Esophagus squamous epithelium (tissue), 5 donors: ENCODE results near the gene ENTPD1. TPM values are rescaled to one million over a fixed set of nuclear protein-coding genes. Genes with fewer than 3 reads are reported as not detected.
"Not testable (repeated sequence)": the region's sequence is repeated elsewhere in the genome, so short reads cannot be mapped to it uniquely, and the experiment has no call there.

Source experiments
- DNase-seq: peaks from one replicate; lab custom pipeline; 2025; lab: John Stamatoyannopoulos, UW
- H3K27ac ChIP-seq, 4 donors: fragments of 200-600 bp; sonication (generic); one replicate each; pipeline ENCODE4 v1.5.1; 2016 to 2019; ENCODE audit warnings: mild to moderate bottlenecking in 1 of 4
- H3K27me3 ChIP-seq, 4 donors: fragments of 200-600 bp; sonication (generic); 1 replicate in 3 of 4; 2 replicates in 1 of 4; pipeline versions ENCODE4 v1.5.1 to v1.6.0; 2017 to 2021; ENCODE audit warnings: antibody characterized with exemption in 1 of 4
- H3K36me3 ChIP-seq, 3 donors: fragments of 200-600 bp; sonication (generic); one replicate each; pipeline ENCODE4 v1.5.1; 2016 to 2019
- H3K4me1 ChIP-seq, 3 donors: fragments of 200-600 bp; sonication (generic); one replicate each; pipeline ENCODE4 v1.5.1; 2017 to 2019
- H3K4me3 ChIP-seq, 4 donors: fragments of 200-600 bp; sonication (generic); 1 replicate in 3 of 4; 2 replicates in 1 of 4; pipeline ENCODE4 v1.5.1; 2016 to 2019; ENCODE audit warnings: mild to moderate bottlenecking in 2 of 4, moderate library complexity in 1 of 4
- H3K9me3 ChIP-seq, 3 donors: fragments of 200-600 bp; sonication (generic); one replicate each; pipeline ENCODE4 v1.5.1; 2016 to 2019
- POLR2A ChIP-seq, 4 donors: fragments of 450-650 bp; IDR thresholded peaks; one replicate each; pipeline ENCODE4 v1.6.1; 2017; ENCODE audit warnings: antibody characterized with exemption in 4 of 4, mild to moderate bottlenecking in 4 of 4, moderate library complexity in 3 of 4
- WGBS, 2 donors: methylation state at CpG; one replicate each; pipeline ENCODE4 v1.1.5; 2018; 5-methylcytosine and 5-hydroxymethylcytosine counted together
- intact Hi-C: fragments of 100-400 bp; cut with DNase I; formaldehyde crosslinking; loops from one replicate; pipeline ENCODE4 v1.15.0; 2022
- total RNA-seq, 4 donors: library from RNA; depleted of rRNA; stranded (reverse); fragments of >200 nt; gene quantifications; one replicate each; pipeline ENCODE4 v1.1.0, GENCODE V29; 2016
- TF ChIP-seq, protein P1 (sequence below), 6 experiments: fragments of 450-650 bp in 4 of 6; fragments of 200-600 bp in 2 of 6; sonication (generic) in 2 of 6; IDR thresholded peaks; one replicate each; pipeline ENCODE4 v1.5.1; 2016 to 2019; ENCODE audit warnings: antibody characterized with exemption in 6 of 6, mild to moderate bottlenecking in 4 of 6, moderate library complexity in 4 of 6
- donor health status: DM: yes; HTN: yes; CAD: no.

Gene ENTPD1
- total RNA-seq, 4 donors from 2014 or later, result 7.7 to 34.5 (median 10.1) TPM

DNA sequence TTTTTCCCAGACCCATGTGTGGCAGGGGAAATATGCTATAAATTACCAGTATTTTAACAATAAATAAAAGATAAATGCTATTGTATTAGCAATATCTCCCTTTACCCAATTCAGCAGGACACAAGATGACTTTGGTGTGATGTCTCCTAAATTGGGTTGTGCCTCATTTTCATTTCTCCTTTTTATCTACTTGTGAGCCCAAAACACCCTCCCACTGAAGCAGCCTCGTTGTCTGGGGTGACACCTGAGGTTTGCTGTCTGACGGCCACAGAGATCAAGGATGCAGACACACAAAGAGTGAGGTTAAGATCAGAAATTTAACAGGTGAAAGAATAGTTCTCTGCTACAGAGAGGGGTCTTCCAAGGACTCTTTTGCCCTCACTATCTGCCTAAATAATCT, 124.7 kb downstream of the ENTPD1 start:
- H3K27ac ChIP-seq, result peak overlapping the region in 1 of 4 donors; percentile 1
- 63 to 68% methylated on average over 2 of the region's 2 CpGs for WGBS, 2 donors
- H3K27me3 ChIP-seq, result no peaks in the 10 kb centered on the region
- no peaks in the 10 kb centered on the region for H3K4me1 ChIP-seq
- no peak overlapping the region for H3K4me3 ChIP-seq
- H3K9me3 ChIP-seq, result no peaks in the 10 kb centered on the region
- DNase-seq, result no peak
- no peak for TF ChIP-seq POLR2A (IDR thresholded peaks at IDR 0.05)
- TF ChIP-seq, protein P1, sequence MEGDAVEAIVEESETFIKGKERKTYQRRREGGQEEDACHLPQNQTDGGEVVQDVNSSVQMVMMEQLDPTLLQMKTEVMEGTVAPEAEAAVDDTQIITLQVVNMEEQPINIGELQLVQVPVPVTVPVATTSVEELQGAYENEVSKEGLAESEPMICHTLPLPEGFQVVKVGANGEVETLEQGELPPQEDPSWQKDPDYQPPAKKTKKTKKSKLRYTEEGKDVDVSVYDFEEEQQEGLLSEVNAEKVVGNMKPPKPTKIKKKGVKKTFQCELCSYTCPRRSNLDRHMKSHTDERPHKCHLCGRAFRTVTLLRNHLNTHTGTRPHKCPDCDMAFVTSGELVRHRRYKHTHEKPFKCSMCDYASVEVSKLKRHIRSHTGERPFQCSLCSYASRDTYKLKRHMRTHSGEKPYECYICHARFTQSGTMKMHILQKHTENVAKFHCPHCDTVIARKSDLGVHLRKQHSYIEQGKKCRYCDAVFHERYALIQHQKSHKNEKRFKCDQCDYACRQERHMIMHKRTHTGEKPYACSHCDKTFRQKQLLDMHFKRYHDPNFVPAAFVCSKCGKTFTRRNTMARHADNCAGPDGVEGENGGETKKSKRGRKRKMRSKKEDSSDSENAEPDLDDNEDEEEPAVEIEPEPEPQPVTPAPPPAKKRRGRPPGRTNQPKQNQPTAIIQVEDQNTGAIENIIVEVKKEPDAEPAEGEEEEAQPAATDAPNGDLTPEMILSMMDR (IDR thresholded peaks at IDR 0.05), result no peak
- intact Hi-C loops, result no loop called here
- H3K36me3 ChIP-seq, result peaks cover 0 to 8% (median 0%) of the 10 kb centered on the region in 3 donors

DNA sequence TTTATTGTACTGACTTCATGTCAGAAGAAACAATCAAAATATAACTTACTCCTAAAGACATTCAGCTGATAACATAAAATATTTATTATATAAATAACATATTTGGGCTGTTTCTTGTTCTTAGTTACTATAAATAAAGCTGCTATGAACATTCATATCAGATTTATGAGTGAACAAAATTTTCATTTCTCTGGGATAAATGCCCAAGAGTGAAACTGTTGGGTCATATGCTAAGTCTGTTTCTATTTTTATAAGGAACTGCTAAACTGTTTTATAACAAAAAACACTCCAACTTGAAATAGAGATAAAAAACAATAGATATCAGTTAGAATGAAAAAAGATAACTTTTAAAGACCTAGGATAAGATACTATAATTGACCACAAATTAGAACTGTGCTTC, 125.4 kb downstream of the ENTPD1 start:
- no peaks in the 10 kb centered on the region for H3K4me1 ChIP-seq
- TF ChIP-seq POLR2A (IDR thresholded peaks at IDR 0.05), result no peak
- TF ChIP-seq, protein P1 (IDR thresholded peaks at IDR 0.05), result no peak
- H3K27ac ChIP-seq, result peak overlapping the region in 1 of 4 donors; percentile 1
- peaks cover 0 to 2% (median 0%) of the 10 kb centered on the region in 3 donors for H3K36me3 ChIP-seq
- H3K9me3 ChIP-seq, result no peaks in the 10 kb centered on the region
- intact Hi-C loops, result no loop called here
- no peak overlapping the region for H3K4me3 ChIP-seq
- DNase-seq, result no peak
- no peaks in the 10 kb centered on the region for H3K27me3 ChIP-seq

DNA sequence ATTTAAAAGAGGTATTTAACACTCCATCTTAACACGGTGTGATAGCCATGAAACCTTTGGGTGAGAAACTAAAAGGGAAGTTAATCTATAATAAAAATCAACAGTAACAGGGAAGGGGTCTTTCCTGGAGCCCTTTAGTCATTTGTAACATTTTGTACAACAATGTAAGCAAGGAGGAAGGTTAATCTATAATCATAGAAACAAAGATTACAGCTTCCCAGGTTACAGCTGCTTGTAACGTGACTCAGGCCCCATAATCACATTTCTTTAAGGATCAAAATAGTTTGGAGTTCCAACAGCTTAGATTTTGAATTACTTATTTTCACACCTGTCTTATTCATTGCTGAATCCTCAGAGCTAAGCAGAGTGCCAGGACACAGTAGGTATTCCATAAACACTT, 133.9 kb downstream of the ENTPD1 start:
- intact Hi-C loops, result no loop called here
- H3K27ac ChIP-seq, result no peak overlapping the region
- H3K4me1 ChIP-seq, result no peaks in the 10 kb centered on the region
- DNase-seq, result no peak
- no peak overlapping the region for H3K4me3 ChIP-seq
- no peaks in the 10 kb centered on the region for H3K27me3 ChIP-seq
- no peaks in the 10 kb centered on the region for H3K9me3 ChIP-seq
- no peak for TF ChIP-seq POLR2A (IDR thresholded peaks at IDR 0.05)
- TF ChIP-seq, protein P1 (IDR thresholded peaks at IDR 0.05), result no peak
- WGBS, 2 donors, result 81% methylated on average over 2 of the region's 2 CpGs
- peaks cover 0 to 39% (median 0%) of the 10 kb centered on the region in 3 donors for H3K36me3 ChIP-seq

DNA sequence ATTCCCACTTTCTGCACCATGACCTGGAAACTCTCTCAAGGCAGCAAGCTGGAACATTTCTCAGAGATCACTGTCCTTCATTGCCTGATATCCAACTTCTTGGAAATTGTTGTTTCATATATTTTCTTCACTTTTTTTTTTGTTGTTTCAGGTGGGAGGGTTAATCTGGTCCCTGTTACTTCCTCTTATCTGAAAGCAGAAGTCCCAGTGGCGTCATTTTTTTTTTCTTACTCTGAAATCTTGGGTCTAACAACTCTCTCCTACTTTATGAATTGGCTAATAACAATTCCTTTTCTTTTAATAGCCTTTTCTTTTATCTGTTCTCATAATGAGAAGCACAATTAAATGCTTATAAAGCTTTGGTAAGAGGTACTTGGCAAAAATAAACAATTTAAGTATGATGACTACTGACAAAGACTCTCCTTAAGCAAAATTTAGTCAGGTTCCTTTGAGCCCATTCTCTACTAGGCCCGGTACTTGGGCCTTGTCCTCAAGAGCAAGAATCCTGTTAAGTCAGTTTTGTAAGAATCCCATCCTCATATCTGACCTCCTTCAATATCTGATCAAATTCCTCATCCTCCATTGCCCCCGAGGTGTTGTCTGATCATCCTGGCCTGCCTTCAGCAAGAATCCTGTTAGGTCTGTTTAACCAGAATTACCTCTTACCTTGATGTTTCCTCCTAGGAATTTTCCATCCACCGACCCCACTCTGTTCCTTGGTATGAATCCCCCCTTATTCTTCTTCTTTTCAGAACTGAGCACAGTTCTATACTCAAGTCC, 140.3 kb downstream of the ENTPD1 start:
- Histone ChIP-seq H3K27me3 (no peaks in the 10 kb centered on the region), H3K27ac (no peak overlapping the region), H3K36me3 (peaks cover 0 to 55% (median 0%) of the 10 kb centered on the region in 3 donors), H3K4me1 (no peaks in the 10 kb centered on the region), H3K4me3 (no peak overlapping the region), H3K9me3 (no peaks in the 10 kb centered on the region)
- WGBS, 2 donors, result 78 to 89% methylated on average over 4 of the region's 4 CpGs
- TF ChIP-seq POLR2A (IDR thresholded peaks at IDR 0.05), result no peak
- TF ChIP-seq, protein P1 (IDR thresholded peaks at IDR 0.05), result no peak
- intact Hi-C loops, result no loop called here
- no peak for DNase-seq

DNA sequence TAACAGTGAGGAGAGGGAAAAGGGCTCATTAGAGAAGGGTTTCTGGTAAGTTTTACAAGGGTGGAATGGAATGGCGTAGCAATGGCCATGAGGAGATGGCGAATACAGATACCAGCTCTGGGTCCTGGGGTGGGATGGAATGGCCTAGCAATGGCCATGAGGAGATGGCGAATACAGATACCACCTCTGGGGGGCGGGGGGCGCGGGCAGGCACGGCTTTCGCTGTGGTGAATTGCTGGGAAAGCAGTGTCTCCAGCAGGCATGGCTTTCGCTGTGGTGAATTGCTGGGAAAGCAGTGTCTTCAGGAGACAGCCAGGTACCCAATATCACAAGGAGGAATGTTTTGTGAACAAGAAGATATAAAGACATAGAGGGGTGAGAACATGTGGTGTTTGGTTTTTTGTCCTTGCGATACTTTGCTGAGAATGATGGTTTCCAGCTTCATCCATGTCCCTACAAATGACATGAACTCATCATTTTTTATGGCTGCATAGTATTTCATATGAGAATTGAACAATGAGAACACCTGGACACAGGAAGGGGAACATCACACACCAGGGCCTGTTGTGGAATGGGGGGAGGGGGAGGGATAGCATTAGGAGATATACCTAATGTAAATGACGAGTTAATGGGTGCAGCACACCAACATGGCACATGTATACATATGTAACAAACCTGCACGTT, 150.1 kb downstream of the ENTPD1 start:
- H3K9me3 ChIP-seq, H3K4me3 ChIP-seq, intact Hi-C loops, H3K27ac ChIP-seq, H3K27me3 ChIP-seq, DNase-seq: not testable (repeated sequence)
- peaks cover 0 to 12% (median 0%) of the 10 kb centered on the region in 3 donors for H3K4me1 ChIP-seq
- peaks cover 0 to 32% (median 0%) of the 10 kb centered on the region in 3 donors for H3K36me3 ChIP-seq
- WGBS, 2 donors, result 98% methylated on average over 11 to 12 of the region's 12 CpGs
